A549 (cell line): ENCODE results near the gene MVK.

ENCODE experiments used
- CHD4 ChIP-seq: fragments of 200-600 bp; sonication (generic); IDR thresholded peaks from 2 replicates; pipeline ENCODE4 v1.6.1; 2016; ENCODE audit warnings: antibody characterized with exemption, mild to moderate bottlenecking, borderline replicate concordance
- HDAC2 ChIP-seq: fragments of 200-600 bp; sonication (generic); IDR thresholded peaks from 2 replicates; pipeline ENCODE4 v1.6.1; 2016
- JUN ChIP-seq, 2 experiments: fragments of >200 bp; sonication (Bioruptor Twin); formaldehyde crosslinking; IDR thresholded peaks; 2 replicates in 1 of 2; 3 replicates in 1 of 2; pipeline ENCODE4 v1.6.1; 2016 to 2017
- PHF8 ChIP-seq: fragments of 200-600 bp; sonication (generic); IDR thresholded peaks from 2 replicates; pipeline ENCODE4 v1.6.1; 2016; ENCODE audit warnings: low read depth, mild to moderate bottlenecking, antibody characterized with exemption, moderate library complexity, borderline replicate concordance
- RAD21 ChIP-seq, 2 experiments: fragments of >200 bp in 1 of 2; sonication (Bioruptor Twin) in 1 of 2; formaldehyde crosslinking in 1 of 2; IDR thresholded peaks in 1 of 2; conservative IDR thresholded peaks in 1 of 2; 2 replicates in 1 of 2; 3 replicates in 1 of 2; pipeline ENCODE4 v1.6.1; 2012 to 2018; ENCODE audit warnings: inconsistent platforms in 1 of 2
- RCOR1 ChIP-seq: fragments of 150-350 bp; IDR thresholded peaks from 2 replicates; pipeline ENCODE4 v1.6.1; 2014; ENCODE audit warnings: antibody characterized with exemption, low read length, low read depth
- REST ChIP-seq: fragments of 200-600 bp; sonication (generic); IDR thresholded peaks from 2 replicates; pipeline ENCODE4 v1.6.1; 2016; ENCODE audit warnings: antibody characterized with exemption, mild to moderate bottlenecking, moderate library complexity
- SMC3 ChIP-seq: fragments of >200 bp; sonication (Bioruptor Twin); formaldehyde crosslinking; IDR thresholded peaks from 3 replicates; pipeline ENCODE4 v1.6.1; 2018; ENCODE audit warnings: inconsistent platforms
- SREBF2 ChIP-seq: fragments of 450-650 bp; IDR thresholded peaks from 2 replicates; pipeline ENCODE4 v1.6.1; 2014; ENCODE audit warnings: mild to moderate bottlenecking, moderate library complexity
- ZC3H11A ChIP-seq: fragments of 450-650 bp; IDR thresholded peaks from 2 replicates; pipeline ENCODE4 v1.6.1; 2014; ENCODE audit warnings: antibody characterized with exemption, mild to moderate bottlenecking
- TF ChIP-seq, protein P1 (sequence below): IDR thresholded peaks from 2 replicates; pipeline ENCODE4 v1.6.1; 2012
- TF ChIP-seq, protein P2 (sequence below): fragments of >200 bp; sonication (Bioruptor Twin); formaldehyde crosslinking; IDR thresholded peaks from 3 replicates; pipeline ENCODE4 v1.6.1; 2016
- TF ChIP-seq, protein P3 (sequence below): fragments of >200 bp; sonication (Bioruptor Twin); formaldehyde crosslinking; IDR thresholded peaks from 3 replicates; pipeline ENCODE4 v1.5.1; 2016

DNA sequence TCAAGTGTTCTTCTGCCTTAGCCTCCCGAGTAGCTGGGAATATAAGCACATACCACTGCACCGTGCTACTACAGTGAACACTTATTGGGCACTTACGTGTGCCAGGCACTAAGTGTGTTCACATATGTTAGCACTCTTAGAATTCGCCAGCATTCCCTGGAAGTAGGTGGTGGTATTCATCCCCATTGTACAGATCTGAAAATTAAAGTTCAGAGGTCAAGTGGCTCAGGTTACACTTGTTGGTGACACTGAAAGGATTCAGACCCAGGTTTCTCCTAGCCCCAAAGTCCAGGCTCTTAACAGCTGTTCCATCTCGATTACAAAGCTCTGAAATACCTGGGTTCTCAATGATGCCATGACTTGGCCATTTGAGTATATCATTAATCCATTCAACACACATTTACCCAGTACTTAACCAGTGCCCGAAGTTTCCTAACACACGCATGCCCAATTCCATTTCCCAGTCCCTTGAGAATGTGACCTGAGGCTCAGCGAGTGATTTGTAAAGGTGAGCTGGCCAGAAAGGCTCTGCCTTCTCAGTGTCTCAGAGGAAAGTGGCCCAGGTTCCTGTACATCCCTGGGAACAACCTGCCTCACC lies 4.8 kb downstream of the MVK start:
- TF ChIP-seq, protein P1, sequence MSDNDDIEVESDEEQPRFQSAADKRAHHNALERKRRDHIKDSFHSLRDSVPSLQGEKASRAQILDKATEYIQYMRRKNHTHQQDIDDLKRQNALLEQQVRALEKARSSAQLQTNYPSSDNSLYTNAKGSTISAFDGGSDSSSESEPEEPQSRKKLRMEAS, result no peak
- no peak for TF ChIP-seq RAD21 (conservative IDR thresholded peaks at IDR 0.05 in 1 of 2, IDR thresholded peaks at IDR 0.05 in 1 of 2)
- TF ChIP-seq PHF8, result no peak
- TF ChIP-seq, protein P2, sequence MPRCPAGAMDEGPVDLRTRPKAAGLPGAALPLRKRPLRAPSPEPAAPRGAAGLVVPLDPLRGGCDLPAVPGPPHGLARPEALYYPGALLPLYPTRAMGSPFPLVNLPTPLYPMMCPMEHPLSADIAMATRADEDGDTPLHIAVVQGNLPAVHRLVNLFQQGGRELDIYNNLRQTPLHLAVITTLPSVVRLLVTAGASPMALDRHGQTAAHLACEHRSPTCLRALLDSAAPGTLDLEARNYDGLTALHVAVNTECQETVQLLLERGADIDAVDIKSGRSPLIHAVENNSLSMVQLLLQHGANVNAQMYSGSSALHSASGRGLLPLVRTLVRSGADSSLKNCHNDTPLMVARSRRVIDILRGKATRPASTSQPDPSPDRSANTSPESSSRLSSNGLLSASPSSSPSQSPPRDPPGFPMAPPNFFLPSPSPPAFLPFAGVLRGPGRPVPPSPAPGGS, result no peak
- no peak for TF ChIP-seq HDAC2
- TF ChIP-seq ZC3H11A, result no peak
- TF ChIP-seq SREBF2, result no peak
- TF ChIP-seq, protein P3, sequence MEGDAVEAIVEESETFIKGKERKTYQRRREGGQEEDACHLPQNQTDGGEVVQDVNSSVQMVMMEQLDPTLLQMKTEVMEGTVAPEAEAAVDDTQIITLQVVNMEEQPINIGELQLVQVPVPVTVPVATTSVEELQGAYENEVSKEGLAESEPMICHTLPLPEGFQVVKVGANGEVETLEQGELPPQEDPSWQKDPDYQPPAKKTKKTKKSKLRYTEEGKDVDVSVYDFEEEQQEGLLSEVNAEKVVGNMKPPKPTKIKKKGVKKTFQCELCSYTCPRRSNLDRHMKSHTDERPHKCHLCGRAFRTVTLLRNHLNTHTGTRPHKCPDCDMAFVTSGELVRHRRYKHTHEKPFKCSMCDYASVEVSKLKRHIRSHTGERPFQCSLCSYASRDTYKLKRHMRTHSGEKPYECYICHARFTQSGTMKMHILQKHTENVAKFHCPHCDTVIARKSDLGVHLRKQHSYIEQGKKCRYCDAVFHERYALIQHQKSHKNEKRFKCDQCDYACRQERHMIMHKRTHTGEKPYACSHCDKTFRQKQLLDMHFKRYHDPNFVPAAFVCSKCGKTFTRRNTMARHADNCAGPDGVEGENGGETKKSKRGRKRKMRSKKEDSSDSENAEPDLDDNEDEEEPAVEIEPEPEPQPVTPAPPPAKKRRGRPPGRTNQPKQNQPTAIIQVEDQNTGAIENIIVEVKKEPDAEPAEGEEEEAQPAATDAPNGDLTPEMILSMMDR, result no peak
- TF ChIP-seq REST, result no peak
- TF ChIP-seq CHD4, result no peak
- TF ChIP-seq SMC3, result no peak
- TF ChIP-seq RCOR1, result no peak
- no peak for TF ChIP-seq JUN (IDR thresholded peaks at IDR 0.05)
